ENCODE results near the gene MAP2K5.

DNA sequence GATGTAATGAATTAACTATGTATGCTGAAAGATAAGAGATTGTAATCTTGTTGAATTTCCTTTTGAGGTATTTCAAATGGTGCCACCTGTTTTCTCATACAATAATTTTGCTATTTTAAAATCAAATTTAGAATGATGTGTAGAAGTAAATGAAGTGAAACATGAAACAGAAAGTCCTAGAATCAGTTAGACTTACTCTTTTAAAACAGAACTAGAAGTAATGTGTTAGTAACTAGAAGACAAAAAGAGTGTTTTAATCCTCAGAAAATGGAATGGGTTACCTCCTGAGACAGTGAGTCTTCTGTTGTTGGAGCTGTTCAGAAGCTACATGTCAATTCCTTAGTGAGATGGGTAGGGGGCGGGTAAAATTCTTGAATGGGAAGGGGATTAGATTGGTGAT is 8.1 kb upstream of the MAP2K5 start:
- TF ChIP-seq FOXM1 (IDR thresholded peaks at IDR 0.05; ENCODE audit: borderline replicate concordance, low read depth) (no peak), YY1 (IDR thresholded peaks at IDR 0.05; ENCODE audit: low read depth) (no peak)
